ENCODE measurements around the gene TTLL10. TPM values are rescaled to one million over a fixed set of nuclear protein-coding genes. Genes with fewer than 3 reads are reported as not detected.

Gene TTLL10
- total RNA-seq, 1 experiment from 2014 or later = 0.68 TPM

- no peak for TF ChIP-seq CTCF (conservative IDR thresholded peaks at IDR 0.05)
- no peak overlapping the region for H2BK20ac ChIP-seq (ENCODE audit: low read depth, low read length, poor library complexity, severe bottlenecking)
Observed at GRCh38 chr1:1236176-1236763, 62.6 kb downstream of the TTLL10 start.

More at GRCh38 chr1:1236176-1236763, 62.6 kb downstream of the TTLL10 start:
- Histone ChIP-seq H4K20me1 (ENCODE audit: control insufficient read depth, insufficient read depth, insufficient read length) (no peaks in the 10 kb centered on the region), H2BK5ac (ENCODE audit: insufficient read length, low read length) (no peak overlapping the region), H3K56ac (ENCODE audit: insufficient read length, low read depth, low read length) (no peak overlapping the region), H2BK12ac (ENCODE audit: insufficient read length, low read depth, low read length) (no peak overlapping the region), H2AK5ac (ENCODE audit: insufficient read length, low read length) (no peak overlapping the region), H2BK15ac (ENCODE audit: low read depth, low read length) (no peak overlapping the region), H3K79me2 (ENCODE audit: insufficient read depth, low read length) (no peaks in the 10 kb centered on the region), H4K91ac (ENCODE audit: insufficient read length, low read depth, low read length) (no peak overlapping the region), H3K4me1 (ENCODE audit: insufficient read depth, low read length) (no peaks in the 10 kb centered on the region), H3K18ac (ENCODE audit: insufficient read length, low read depth, low read length) (no peak overlapping the region), H3K4ac (ENCODE audit: low read depth, low read length) (no peak overlapping the region), H3K79me1 (ENCODE audit: insufficient read depth, low read depth, low read length, poor library complexity, severe bottlenecking) (no peaks in the 10 kb centered on the region), H3K23me2 (ENCODE audit: insufficient read length, low read depth, low read length, poor library complexity, severe bottlenecking) (peaks cover 1% of the 10 kb centered on the region), H3K27me3 (ENCODE audit: insufficient read depth, low read length) (no peaks in the 10 kb centered on the region), H2BK120ac (ENCODE audit: low read depth, low read length, poor library complexity, severe bottlenecking) (no peak overlapping the region), H4K5ac (ENCODE audit: insufficient read length, low read depth, low read length) (no peak overlapping the region), H3K14ac (ENCODE audit: insufficient read depth, low read length) (no peak overlapping the region), H3K23ac (ENCODE audit: insufficient read length, low read depth, low read length) (no peak overlapping the region), H4K8ac (replicated peaks; ENCODE audit: insufficient read length, low read depth, low read length) (no peak overlapping the region), H3K9me3 (ENCODE audit: control insufficient read depth, low read depth, low read length) (no peaks in the 10 kb centered on the region), H3K4me2 (ENCODE audit: insufficient read depth, insufficient read length, low read length) (no peak overlapping the region), H3K27ac (ENCODE audit: insufficient read length, low read depth, low read length) (no peak overlapping the region), H2AFZ (ENCODE audit: low read length) (no peak overlapping the region), H3K9ac (ENCODE audit: extremely low read depth, insufficient read length, low read length) (no peak overlapping the region), H3T11ph (ENCODE audit: low read length) (no peak overlapping the region)
- WGBS (ENCODE audit: extremely low coverage, insufficient read length, low lambda C conversion rate) = no CpG with 5 or more reads among the region's 22 CpGs
- Mint-ChIP-seq H3K4me3 (no peak overlapping the region), H3K9me3 (peaks cover 0 to 4% of the 10 kb centered on the region in 2 experiments; a peak in 1 of 5 replicates), H3K36me3 (ENCODE audit: insufficient read depth in 1 of 3, low read depth in 3 of 3) (peaks cover 12 to 17% (median 16%) of the 10 kb centered on the region in 3 experiments), H3K27me3 (ENCODE audit: low read depth) (no peaks in the 10 kb centered on the region; the same call in 1 of the 2 replicates), H3K4me1 (peaks cover 8 to 21% of the 10 kb centered on the region in 2 experiments), H3K27ac (no peak overlapping the region)
- DNase-seq = no peak

All from H9 (cell line).